ENCODE measurements around the gene RHOD. TPM values are rescaled to one million over a fixed set of nuclear protein-coding genes. Genes with fewer than 3 reads are reported as not detected.

The RHOD gene
- total RNA-seq, 4 donors from 2014 or later = 18.9 to 87.0 (median 24.4) TPM

- no peak for TF ChIP-seq POLR2A (IDR thresholded peaks at IDR 0.05)
- TF ChIP-seq CTCF (IDR thresholded peaks at IDR 0.05 in 4 of 5, conservative IDR thresholded peaks at IDR 0.05 in 1 of 5) = no peak
- Histone ChIP-seq H3K4me3 (no peak overlapping the region), H3K4me1 (no peaks in the 10 kb centered on the region), H3K27ac (no peak overlapping the region), H3K9me3 (no peaks in the 10 kb centered on the region), H3K27me3 (no peaks in the 10 kb centered on the region), H3K36me3 (no peaks in the 10 kb centered on the region)
- in situ Hi-C loops (cut with MboI; ENCODE audit: low sequenced_read_pairs in 4 of 4) = no loop called here
- intact Hi-C loops (cut with DNase I; ENCODE audit: low total_unique reads) = no loop called here
- peak; percentile 58 to 72 for DNase-seq
- peak; percentile 87 for ATAC-seq
These were observed 11.3 kb upstream of the RHOD start for GRCh38 chr11:67045314-67045713.

GRCh38 chr11:67048515-67049130, 8.0 kb upstream of the RHOD start:
- ATAC-seq (no peak), DNase-seq (no peak)
- H3K36me3 ChIP-seq = no peaks in the 10 kb centered on the region
- in situ Hi-C loops (cut with MboI; ENCODE audit: low sequenced_read_pairs in 4 of 4) = no loop called here
- H3K27ac ChIP-seq = no peak overlapping the region
- intact Hi-C loops (cut with DNase I; ENCODE audit: low total_unique reads) = no loop called here
- H3K4me3 ChIP-seq = no peak overlapping the region
- no peaks in the 10 kb centered on the region for H3K9me3 ChIP-seq
- no peaks in the 10 kb centered on the region for H3K27me3 ChIP-seq
- no peaks in the 10 kb centered on the region for H3K4me1 ChIP-seq
- TF ChIP-seq POLR2A (IDR thresholded peaks at IDR 0.05) (no peak), CTCF (IDR thresholded peaks at IDR 0.05 in 4 of 5, conservative IDR thresholded peaks at IDR 0.05 in 1 of 5) (no peak)

GRCh38 chr11:67050139-67050538, 6.5 kb upstream of the RHOD start:
- no peak for ATAC-seq
- no peak overlapping the region for H3K27ac ChIP-seq
- TF ChIP-seq CTCF (IDR thresholded peaks at IDR 0.05 in 4 of 5, conservative IDR thresholded peaks at IDR 0.05 in 1 of 5) = no peak
- peaks cover 1 to 5% of the 10 kb centered on the region in 2 donors for H3K4me1 ChIP-seq
- no peaks in the 10 kb centered on the region for H3K36me3 ChIP-seq
- H3K9me3 ChIP-seq = no peaks in the 10 kb centered on the region
- DNase-seq = no peak
- no peaks in the 10 kb centered on the region for H3K27me3 ChIP-seq
- in situ Hi-C loops (cut with MboI; ENCODE audit: low sequenced_read_pairs in 4 of 4) (no loop called here), intact Hi-C loops (cut with DNase I; ENCODE audit: low total_unique reads) (loop anchor here (5.0 kb wide), 1 partner anchor 117 kb away; no protein-coding TSS in a partner anchor)
- no peak overlapping the region for H3K4me3 ChIP-seq

GRCh38 chr11:67051180-67051893, 5.3 kb upstream of the RHOD start:
- Histone ChIP-seq H3K4me1 (peaks cover 13 to 17% of the 10 kb centered on the region in 2 donors), H3K27ac (no peak overlapping the region), H3K4me3 (no peak overlapping the region), H3K9me3 (no peaks in the 10 kb centered on the region), H3K27me3 (no peaks in the 10 kb centered on the region), H3K36me3 (no peaks in the 10 kb centered on the region)
- DNase-seq (no peak), ATAC-seq (no peak)
- in situ Hi-C loops (cut with MboI; ENCODE audit: low sequenced_read_pairs in 4 of 4) = no loop called here
- intact Hi-C loops (cut with DNase I; ENCODE audit: low total_unique reads) = loop anchor here (5.0 kb wide), 1 partner anchor 116 kb away; no protein-coding TSS in a partner anchor
- TF ChIP-seq CTCF (IDR thresholded peaks at IDR 0.05 in 4 of 5, conservative IDR thresholded peaks at IDR 0.05 in 1 of 5) = no peak
- no peak for TF ChIP-seq POLR2A (IDR thresholded peaks at IDR 0.05)
